Putamen (tissue), 1 donor: ENCODE data around the gene EIPR1.

Source experiments
- DNase-seq: peaks from one replicate; pipeline ENCODE4 v3.0.0-alpha.2; 2016; ENCODE audit warnings: low spot score

The EIPR1 gene

DNA sequence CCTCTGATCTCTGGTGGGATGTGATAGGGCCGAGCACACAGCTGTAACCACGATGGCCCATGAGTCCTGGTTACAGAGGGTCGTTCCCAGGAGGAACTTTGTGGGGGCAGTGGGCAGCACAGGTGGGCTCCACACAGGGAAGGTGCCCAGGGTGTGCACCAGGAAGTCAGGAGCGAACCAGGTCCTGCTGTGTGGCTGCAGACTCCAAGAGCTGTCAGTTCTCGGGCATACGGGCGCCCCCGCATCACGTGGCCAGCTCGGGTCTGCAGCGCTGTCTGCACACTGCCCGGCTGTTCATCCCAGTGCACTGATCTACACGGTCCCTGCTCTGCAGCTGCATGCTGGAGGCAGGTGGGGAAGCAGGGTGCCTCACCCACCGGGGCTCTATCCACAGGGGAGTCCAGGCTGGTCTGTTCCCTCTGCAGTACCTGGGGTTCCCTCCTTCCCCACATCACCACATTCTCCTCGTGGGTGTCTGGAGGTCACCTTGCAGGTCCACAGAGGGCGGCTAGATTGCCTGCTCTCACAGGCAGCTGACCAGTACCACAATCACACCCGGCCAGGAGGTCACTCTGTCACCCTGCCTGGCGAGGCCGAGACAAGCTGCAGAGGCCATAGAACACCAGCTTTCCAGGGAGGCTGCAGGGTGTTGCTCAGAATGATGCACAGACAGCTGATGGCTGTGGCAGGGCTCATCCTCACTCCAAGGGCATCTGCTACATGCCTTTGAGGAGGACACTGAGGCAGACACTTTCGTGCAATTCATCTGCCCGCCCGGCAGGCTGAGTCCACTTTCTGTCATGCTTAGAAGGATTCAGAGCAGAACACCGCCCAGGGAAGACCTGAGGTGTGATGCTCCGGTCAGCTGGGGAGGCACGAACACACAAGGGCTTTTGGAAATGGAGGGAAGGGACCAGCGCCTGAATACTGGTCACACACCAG lies 202.7 kb downstream of the EIPR1 start:
- DNase-seq = no peak

GRCh38 chr2:3173031-3173430 lies 204.6 kb downstream of the EIPR1 start:
- no peak for DNase-seq

DNA sequence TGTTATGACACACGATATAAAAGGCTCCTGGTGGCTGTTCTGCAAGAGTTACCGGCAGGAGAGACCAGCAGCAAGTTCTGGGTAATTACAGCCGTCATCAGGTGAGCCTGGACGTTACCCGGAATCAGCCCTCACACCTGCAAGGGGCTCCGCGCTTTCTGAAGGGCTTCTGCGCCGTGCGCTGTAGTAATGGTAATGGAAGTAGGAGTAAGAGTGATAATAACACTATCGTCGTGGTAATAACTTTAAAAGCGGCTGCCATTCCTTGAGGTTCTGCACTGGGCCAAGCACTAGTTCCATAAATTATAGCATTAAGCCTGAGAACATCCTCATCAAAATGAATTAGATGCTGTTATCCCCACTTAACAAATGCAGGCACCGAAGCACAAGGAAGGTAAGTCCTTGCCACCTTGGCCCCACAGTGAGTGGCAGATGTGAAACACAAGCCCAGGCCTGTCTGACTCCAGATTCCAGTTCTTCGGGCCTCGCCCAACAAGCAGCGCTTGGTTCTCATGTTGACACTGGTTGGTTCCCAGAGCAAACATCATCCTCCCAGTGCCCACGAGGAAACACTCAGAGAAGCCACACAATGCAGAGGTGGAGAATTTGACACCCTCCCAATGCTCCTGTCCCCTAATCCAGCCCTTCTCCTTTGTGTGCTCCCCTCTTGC lies 205.2 kb downstream of the EIPR1 start:
- no peak for DNase-seq

DNA sequence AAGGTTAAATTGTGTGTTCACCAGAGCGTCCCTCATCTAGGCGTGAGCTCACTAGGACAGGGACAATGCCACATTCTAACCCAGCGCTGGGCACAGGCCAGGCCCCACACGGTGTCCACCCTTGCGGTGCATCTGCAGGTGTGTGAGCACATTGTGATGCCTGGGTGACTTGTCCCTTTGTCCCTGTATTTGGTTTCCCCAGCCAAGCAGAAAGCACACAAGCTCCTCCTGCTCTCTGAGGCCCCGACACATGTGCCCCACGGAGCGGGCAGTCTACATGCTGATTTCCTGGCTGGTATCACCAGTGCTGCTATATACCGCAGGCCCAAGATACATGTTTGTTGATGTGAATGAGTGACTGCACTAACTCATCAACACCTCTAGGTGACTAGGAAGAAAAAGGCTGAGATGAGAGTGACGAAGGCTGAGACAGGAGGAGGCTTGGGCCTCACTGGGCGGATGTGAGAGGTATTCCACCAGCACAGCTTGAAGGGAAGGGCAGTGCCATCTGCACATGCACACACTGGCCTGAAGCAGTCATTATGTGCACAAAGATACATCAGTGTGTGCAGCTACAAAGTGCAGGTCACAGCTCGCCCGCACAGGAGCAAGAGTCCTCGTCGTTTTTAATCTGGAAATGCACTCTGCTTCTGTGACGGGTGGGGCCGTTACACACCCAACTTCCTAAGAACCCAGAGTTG lies 205.9 kb downstream of the EIPR1 start:
- DNase-seq = no peak

DNA sequence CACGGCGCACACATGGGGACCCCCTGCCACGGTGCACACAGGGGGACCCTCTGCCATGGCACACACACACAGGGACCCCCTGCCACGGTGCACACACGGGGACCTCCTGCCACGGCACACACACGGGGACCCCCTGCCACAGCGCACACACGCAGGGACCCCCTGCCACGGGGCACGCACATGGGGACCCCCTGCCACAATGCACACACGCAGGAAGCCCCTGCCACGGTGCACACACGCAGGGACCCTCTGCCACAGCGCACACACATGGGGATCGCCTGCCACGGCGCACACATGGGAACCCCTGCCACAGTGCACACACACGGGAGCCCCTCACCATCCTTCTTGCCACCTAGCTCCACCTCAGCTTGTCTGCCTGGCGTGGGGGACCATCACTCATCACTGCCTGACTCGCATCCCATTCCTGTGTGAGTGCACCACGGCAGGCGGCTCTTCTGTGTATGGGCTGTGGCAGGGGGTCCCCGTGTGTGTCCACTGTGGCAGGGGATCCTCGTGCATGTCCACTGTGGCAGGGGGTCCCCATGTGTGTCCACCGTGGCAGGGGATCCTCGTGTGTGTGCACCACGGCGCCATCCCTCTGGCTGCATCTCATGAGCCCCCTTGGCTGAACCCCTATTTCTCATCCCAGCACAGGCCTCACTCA lies 206.7 kb downstream of the EIPR1 start:
- DNase-seq = no peak

DNA sequence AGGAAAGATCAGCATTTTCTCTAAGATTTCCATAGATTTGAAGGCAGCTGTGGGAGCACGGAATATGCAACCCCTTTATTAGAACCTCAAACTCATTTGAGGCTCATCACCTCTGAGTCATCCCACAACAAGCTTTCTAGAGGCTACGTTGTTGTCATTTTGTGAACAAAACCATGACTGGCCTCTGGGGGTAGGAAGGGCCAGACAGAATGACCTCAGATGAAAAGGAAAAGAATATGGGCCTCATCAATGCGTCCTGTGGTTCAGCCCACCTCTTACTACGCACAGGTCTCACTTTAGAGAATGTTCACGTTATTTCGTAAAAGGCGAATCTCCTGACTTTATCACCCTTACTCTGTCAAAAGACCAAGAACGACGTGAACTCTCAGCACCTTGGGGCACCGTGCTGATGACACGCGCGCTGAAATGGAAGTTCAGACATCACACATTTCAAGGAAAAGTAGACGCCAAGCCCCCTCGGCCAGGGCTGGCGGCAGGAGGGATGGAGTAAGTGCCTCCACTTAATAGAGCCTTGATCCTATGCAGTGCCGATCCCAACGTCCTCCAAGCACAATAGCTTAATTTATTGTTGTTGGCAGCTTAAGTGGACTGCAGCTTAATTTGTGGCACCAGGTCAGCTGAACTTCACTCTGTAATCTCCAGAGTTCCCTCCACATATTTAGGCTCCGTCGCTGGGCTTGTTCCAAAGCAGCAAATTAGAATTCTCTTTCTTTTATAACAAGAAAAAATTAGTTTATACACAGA lies 208.3 kb downstream of the EIPR1 start:
- no peak for DNase-seq

- DNase-seq = no peak
These were observed 209.3 kb downstream of the EIPR1 start for GRCh38 chr2:3168230-3168891.

- no peak for DNase-seq
These were observed 214.2 kb downstream of the EIPR1 start for GRCh38 chr2:3163401-3163800.

- DNase-seq = no peak
These were observed 215.1 kb downstream of the EIPR1 start for GRCh38 chr2:3162442-3163077.

DNA sequence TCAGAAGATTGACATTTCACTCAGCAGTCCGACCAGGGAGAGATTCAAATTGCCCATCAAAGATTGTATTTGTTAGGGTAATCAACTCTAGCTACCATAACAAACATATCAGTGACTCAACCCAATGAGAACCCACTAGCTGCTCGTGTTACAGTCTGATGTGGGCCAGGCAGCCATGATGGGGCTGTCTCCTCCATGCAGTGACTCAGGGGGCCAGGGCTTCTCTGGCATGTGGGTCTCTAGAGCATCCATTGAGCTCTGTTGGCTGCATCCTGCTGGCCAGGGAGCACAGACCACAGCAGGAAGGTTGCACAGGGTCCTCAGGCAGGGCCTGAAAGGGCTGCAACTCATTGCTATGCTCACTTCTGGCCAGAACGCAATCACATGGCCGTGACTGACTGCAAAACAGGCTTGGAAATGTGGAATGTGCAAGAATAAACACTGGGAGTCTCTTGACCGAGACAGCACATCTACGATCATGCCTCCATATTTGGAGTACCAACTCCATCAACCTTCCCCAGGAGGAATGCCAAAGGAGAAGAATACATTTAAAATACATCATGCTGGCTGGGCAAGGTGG lies 216.8 kb downstream of the EIPR1 start:
- DNase-seq = no peak

GRCh38 chr2:3159782-3160545 lies 217.7 kb downstream of the EIPR1 start:
- no peak for DNase-seq

DNA sequence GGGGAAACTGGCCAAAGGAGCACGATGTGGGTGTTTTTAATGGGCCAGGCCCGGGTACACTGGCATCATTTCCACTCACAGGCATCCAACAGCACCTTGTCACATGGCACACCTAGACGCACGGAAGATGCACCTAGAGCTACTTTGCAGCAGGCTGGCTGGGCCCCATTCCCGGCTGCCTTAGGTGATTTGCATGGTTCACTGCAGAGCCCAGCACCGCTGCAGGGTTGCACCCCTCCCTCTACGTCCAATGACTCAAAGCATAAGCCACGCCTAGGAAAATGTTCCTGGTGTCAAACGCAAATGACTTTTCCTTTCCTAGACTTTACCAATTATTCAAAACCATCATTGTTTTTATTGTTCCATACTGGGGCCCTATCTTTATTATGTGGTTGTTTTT lies 222.9 kb downstream of the EIPR1 start:
- DNase-seq = no peak

DNA sequence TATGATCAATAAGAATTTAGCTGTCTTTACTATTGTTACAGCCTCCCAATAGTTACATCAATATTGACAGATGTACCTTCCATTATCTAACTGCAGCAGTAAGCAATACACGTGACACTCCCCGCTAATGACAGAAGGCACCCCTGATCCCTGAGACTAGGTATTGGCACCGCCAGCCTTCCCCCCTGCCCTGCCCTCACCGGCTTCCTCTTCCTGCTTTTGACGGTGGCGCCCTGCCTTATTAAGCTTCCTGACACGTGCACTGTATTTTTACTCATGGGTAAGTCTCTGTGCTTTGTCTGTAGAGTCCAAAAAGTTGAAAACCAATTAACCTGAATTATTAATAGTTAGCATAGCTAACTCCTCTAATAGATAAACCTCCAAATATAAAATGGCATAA lies 223.5 kb downstream of the EIPR1 start:
- no peak for DNase-seq

GRCh38 chr2:3151153-3151918 lies 226.3 kb downstream of the EIPR1 start:
- DNase-seq = no peak

DNA sequence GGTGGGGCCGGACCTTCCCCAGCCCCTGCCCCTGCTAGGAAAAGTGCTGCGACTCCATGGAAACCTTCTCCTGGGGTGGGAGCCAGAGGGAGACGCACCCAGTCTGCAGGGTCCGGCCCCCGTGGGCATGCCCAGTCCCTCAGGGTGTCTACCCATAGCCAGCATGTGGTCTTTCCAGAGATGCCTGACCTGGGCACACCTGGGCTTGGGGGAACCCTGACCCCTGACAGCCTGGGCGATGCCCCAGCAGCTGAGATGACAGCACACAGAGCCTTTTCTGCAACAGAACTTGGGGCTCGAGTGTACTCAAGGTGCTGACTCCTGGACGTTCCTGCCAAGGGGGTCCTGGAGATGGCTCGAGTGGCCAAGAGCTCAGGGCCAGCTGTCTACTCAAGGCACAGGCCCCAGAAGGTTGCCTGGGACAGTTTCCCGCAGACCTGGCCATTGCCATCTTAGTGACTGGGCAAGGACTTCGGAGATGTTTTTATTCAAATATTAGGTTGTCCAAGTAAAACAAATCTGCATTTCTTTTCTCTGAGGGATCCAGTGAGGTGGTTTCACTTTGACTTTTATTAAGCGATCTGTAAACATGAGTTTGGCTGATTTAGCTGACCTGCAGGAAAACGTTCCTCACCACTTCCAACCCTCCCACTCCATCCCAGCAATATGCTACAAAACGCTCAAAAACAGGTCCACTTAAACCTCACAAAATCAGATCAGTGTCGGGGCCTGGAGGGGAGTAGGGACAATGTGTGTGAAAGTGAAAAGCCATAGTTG lies 228.0 kb downstream of the EIPR1 start:
- DNase-seq = no peak

DNA sequence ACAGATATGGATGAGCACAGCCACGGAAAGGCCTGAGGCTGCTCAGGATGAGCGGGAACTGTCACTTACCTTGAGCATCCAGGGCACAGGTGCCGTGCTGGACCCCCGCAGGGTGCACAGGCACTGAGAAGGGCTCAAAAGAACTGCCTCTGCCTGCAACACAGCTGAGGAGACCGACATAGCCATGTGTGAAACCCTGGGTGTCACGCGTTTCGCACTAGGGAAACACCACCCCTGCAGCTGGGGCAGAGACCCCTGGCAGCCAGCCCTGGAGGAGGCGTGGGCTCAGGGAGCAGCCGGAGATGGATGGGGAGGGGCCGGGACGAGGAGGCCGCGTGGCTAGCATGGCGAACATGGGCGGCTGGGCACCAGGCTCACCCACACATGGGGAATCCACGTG lies 228.9 kb downstream of the EIPR1 start:
- DNase-seq = no peak

GRCh38 chr2:3147651-3148530 lies 229.7 kb downstream of the EIPR1 start:
- no peak for DNase-seq
